B cell (primary cell): ENCODE data around the gene TAF8.

Source experiments
- EZH2 ChIP-seq: IDR thresholded peaks from 2 replicates; pipeline ENCODE4 v1.6.1; 2012; ENCODE audit warnings: borderline replicate concordance, low read depth, mild to moderate bottlenecking, moderate library complexity, low read length; ENCODE audit not compliant: insufficient read depth, poor library complexity, severe bottlenecking
- TF ChIP-seq, protein P1 (sequence below): fragments of 200-600 bp; IDR thresholded peaks from one replicate; pipeline ENCODE4 v1.8.0; 2022; ENCODE audit warnings: antibody characterized with exemption, mild to moderate bottlenecking

DNA sequence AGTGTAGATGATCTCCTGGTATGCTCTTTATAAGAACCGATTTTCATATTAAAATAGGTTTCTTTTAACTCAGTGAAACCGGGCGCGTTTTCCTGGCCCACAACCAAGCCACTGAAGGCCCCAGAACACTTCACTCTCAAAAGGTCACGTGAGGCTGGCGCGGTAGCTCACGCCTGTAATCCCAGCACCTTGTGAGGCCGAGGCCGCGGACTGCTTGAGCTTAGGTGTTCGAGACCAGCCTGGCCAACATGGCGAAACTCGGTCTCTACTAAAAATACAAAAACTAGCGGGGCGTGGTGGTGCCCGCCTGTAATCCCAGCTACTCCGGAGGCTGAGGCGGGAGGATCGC, 402 bp upstream of the TAF8 start:
- TF ChIP-seq, protein P1, sequence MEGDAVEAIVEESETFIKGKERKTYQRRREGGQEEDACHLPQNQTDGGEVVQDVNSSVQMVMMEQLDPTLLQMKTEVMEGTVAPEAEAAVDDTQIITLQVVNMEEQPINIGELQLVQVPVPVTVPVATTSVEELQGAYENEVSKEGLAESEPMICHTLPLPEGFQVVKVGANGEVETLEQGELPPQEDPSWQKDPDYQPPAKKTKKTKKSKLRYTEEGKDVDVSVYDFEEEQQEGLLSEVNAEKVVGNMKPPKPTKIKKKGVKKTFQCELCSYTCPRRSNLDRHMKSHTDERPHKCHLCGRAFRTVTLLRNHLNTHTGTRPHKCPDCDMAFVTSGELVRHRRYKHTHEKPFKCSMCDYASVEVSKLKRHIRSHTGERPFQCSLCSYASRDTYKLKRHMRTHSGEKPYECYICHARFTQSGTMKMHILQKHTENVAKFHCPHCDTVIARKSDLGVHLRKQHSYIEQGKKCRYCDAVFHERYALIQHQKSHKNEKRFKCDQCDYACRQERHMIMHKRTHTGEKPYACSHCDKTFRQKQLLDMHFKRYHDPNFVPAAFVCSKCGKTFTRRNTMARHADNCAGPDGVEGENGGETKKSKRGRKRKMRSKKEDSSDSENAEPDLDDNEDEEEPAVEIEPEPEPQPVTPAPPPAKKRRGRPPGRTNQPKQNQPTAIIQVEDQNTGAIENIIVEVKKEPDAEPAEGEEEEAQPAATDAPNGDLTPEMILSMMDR, result no peak
- no peak for TF ChIP-seq EZH2
